NK-92 (cell line): ENCODE data around the gene TRIOBP.

Experiments used
- DNase-seq: peaks from one replicate; lab custom pipeline; 2025; ENCODE audit not compliant: unreplicated experiment; lab: John Stamatoyannopoulos, UW

The TRIOBP gene

DNA sequence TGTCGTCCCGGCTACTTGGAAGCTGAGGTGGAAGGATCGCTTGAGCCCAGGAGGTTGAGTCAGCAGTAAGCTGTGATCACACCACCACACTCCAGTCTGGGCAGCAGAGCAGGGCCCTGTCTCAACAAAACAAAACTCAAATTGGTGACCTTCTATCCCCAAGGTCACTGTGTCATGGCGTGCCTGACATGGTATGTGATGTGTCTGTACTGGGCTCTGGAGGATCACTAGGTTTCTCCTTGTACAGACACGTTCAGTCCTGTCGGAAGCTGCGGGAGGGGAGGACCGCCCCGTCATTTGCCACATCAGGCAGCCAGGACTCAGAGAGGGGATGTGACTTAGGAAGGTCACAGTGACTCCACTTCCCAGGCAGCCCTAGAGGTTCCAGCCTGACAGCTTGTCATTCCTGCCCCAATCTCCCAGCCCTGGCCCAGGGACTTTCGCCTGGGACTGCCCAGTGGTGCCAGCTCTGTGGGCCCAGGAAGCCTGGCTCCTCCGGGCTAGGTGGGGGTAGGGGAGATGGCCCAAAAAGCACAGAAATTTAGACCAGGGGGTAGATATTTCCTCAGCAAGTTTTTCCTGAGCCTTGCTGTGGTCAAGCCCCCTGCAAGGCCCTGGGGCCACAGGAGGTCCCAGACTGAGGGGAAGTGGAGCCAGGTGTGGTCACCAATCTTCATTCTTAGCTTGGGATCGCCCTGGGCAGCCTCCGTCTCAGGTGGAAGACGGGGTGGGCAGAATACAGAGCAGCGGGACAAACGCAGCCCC lies 53.2 kb downstream of the TRIOBP start:
- no peak for DNase-seq

- DNase-seq = no peak
Measured at GRCh38 chr22:37750596-37751162, 53.8 kb downstream of the TRIOBP start.

DNA sequence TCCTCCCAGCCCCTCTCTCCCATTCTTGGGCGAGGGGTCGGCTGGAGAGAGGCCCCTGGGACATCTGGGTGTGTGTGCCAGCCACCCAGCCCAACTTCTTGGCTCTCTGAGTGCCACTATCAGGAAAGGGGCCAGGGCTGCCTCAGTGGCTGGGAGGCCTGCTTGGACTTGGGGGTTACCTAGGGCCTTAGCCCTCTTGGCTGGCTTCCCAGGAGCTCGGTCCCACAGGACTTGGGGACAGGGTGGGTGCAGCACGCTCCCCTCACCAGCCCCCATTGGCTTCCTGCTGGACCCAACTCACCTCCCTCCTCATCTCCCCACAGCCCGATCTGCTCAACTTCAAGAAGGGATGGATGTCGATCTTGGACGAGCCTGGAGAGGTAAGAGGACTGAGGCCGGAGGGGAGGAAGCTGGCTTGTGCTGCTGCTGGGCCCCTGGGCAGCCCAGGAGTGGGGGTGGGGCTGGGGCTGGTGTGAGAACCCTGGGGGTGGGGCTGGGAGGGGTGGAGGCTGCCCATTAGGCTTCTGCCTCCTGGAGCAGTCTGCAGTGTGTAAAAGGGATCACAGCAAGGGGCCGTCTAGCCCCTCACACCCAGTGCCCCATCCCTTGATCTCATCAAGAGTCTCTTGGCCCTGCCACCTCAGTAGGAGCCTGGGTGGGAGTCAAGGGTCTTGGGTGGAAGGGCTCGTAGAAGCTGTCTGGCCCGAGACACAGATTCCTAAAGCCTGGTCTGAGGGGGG lies 54.8 kb downstream of the TRIOBP start:
- DNase-seq = no peak

GRCh38 chr22:37752189-37753087 lies 55.6 kb downstream of the TRIOBP start:
- no peak for DNase-seq

DNA sequence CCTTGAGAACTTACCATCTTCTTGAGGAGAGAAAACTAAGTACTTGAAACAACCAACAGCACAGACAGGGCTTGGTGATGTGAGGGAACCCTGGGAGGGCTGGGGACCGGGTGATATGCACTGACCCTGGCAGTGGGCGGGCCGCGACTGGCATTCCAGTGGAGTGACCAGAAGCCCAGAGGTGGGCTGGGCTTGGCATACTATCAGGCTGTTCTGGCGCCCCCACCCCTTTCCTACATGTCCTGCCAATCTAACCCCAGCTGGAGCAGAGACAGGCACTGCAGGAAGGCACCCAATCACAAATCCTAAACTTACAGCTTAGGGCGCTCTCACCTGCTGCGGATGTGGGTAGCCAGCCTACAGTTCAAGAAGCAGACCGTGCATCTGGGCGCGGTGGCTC lies 56.9 kb downstream of the TRIOBP start:
- DNase-seq = no peak

GRCh38 chr22:37757663-37758062 lies 60.8 kb downstream of the TRIOBP start:
- DNase-seq = no peak

DNA sequence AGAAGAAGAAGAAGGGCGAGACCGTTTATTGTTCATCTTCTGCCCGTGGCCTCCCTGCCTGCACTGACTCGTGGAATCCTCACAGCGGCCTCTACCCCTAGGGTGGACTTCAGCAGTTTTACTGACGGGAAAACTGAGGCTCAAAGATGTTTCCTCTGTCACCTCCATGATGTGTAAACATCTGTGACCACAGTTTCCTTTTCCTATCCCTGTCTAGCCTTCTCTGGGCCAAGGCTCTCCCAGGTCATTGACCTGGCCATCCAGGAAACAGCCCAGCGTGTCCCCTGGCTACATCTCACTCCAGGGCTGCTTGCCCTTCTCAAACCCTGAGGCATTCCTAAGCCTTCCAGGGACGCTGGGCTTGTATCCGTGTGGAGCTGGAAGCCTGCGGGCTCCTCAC lies 61.8 kb downstream of the TRIOBP start:
- DNase-seq = no peak

DNA sequence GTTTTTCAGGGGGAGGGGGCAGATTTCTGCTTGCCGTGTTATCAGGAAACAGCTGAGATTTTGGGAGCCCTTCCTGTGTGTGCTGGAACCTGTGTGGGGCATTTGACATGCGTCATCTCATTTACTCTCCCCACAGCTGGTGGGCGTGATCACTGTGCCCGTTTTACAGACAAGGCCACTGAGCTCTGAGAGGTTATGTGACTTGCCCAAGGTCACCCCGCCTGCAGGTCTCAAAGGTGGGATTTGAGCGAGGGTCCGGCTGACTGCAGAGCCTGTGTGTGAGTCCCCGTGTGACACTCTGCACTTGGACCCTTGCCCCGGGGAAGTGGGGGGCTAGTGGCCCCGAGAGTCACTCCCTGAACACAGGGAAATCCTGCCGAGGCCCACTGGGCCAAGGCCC lies 62.4 kb downstream of the TRIOBP start:
- no peak for DNase-seq

DNA sequence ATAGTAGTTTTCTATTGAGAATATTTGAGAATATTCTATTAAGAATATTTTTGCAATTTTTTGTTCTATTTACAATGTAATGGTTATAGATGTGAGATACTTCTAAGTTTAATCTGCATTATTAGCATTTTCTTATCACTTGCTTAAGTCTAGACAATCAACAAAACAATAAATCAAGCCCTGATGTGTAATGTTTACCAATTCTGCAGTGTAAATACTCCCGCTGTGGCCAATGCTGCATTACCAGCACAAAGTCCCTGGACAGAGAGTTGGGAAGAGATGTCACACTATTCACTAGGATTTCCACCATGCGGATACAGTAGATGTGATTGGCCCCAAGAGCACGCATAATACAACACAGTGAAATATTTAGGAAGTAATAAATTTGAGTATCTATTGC lies 63.3 kb downstream of the TRIOBP start:
- no peak for DNase-seq

GRCh38 chr22:37762389-37762836 lies 65.6 kb downstream of the TRIOBP start:
- DNase-seq = no peak

GRCh38 chr22:37763012-37763411 lies 66.2 kb downstream of the TRIOBP start:
- no peak for DNase-seq

DNA sequence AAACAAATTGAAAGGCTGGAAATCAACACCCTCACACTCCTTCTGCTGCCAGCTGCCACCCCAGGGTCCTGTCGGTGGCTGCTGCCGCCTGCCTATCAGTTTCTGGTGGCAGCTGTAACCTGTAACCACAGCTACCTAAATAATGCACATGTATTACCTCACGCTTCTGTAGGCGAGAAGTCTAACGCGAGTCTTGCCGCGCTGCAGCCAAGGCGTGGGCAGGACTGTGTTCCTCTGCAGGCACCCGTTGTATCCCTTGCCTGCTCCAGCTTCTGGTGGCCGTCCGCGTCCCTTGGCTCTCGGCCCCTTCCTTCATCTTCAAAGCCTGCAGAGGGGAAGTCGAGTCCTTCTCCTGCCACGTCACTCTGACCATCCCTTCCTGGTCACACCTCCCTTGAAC lies 66.8 kb downstream of the TRIOBP start:
- no peak for DNase-seq

DNA sequence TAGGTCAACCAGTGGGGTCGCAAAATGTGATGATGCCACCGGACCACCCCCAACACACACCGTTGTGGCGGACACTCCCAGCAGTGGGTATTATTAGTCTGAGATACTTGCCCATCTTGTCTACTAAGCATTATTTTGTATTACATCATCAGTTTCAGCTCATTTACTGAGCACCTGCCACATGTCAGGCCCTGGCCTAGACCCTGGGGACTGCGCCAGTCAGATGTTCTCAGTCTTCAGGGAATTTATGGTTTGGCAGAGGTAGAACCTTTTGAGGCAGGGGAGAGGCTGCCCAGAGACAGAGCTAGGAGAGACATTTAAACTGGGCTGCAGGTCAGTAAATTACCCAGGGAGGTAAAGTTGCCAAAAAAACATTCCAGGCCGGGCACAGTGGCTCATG lies 67.8 kb downstream of the TRIOBP start:
- DNase-seq = no peak

DNA sequence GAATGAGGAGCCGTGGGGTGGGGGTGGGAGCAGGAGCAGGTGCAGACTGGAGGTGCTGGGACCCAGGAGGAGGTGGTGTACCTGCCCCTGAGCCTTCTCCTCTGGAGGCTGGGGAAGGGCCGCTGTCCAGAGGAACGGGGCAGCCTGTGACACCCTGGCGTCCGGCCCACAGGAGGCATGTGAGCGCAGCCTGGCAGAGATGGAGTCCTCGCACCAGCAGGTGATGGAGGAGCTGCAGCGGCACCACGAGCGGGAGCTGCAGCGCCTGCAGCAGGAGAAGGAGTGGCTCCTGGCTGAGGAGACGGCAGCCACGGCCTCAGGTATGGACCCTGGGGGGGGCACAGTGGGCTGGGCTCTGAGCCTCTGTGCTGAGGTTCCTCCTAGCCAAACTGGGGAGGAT lies 68.7 kb downstream of the TRIOBP start:
- no peak for DNase-seq

- DNase-seq = no peak
Measured at GRCh38 chr22:37765953-37766576, 69.2 kb downstream of the TRIOBP start.

- no peak for DNase-seq
Measured at GRCh38 chr22:37768273-37768672, 71.4 kb downstream of the TRIOBP start.

DNA sequence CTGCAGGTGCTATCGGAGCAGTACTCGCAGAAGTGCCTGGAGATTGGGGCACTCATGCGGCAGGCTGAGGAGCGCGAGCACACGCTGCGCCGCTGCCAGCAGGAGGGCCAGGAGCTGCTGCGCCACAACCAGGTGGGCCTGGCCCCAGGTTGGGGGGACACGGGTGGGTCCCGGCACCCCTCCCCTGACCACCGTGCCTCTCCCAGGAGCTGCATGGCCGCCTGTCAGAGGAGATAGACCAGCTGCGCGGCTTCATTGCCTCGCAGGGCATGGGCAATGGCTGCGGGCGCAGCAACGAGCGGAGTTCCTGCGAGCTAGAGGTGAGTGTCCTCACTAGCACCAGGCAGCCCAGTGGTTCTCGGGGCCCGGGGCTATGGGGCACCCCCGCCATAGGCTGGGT lies 72.2 kb downstream of the TRIOBP start:
- DNase-seq = no peak

DNA sequence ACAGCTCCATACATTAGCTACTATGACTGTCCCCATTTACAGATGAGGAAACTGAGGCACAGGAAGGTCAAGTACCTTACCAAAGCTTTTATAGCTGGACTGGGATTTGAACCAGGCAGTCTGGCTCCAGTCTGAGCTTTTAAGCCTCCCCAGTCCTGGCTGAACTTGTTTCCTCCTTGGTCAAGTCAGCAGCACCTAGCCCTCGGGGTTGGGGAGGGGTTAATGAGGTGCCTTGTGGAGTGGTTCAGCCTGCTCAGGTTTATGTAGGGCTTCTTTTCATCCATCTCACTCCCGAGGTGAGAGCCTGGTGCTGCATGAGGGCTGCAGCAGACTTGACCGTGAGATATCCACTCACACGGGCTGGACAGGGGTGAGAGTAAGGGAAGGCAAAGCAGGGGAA lies 74.2 kb downstream of the TRIOBP start:
- DNase-seq = no peak

- DNase-seq = no peak
Measured at GRCh38 chr22:37771702-37772427, 75.0 kb downstream of the TRIOBP start.

DNA sequence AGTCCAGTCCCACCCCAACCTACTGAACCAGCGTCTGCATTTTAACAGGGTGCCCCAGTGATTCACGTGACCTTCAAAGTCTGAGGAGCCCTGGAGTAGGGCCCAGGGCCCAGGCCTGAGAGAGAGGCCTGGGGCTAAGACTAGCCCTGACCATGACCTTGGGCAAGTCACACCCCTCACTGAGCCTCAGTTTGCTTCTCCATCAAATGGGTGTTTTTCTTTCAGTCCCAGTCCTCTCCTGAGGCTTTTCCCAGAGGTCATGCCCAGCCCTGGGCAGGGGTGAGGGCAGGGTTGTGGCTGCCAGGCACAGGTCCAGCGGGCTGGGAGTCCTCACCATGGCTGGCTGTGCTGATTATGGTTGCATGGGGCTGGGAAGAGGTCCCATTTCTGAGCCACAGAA lies 77.9 kb downstream of the TRIOBP start:
- DNase-seq = no peak
